ENCODE results near the gene FHAD1.
"Not testable (repeated sequence)": the region's sequence is repeated elsewhere in the genome, so short reads cannot be mapped to it uniquely, and the experiment has no call there.

DNA sequence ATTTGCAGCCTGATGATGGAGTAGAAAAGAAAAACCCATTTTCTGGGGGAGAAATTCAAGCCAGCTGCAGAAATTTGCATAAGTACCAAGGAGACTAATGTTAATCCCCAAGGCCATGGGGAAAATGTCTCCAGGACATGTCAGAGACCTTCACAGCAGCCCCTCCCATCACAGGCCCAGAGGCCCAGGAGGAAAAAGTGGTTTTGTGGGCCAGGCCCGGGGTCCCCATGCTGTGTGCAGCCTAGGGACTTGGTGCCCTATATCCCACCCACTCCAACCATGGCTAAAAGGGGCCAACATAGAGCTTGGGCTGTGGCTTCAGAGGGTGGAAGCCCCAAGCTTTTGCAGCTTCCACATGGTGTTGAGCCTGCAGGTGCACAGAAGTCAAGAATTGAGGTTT, 59.3 kb downstream of the FHAD1 start:
- TF ChIP-seq YY1 (IDR thresholded peaks at IDR 0.05; ENCODE audit: extremely low read depth, insufficient replicate concordance, low read depth, low read length); CTCF (IDR thresholded peaks at IDR 0.05 in 2 of 3, conservative IDR thresholded peaks at IDR 0.05 in 1 of 3; ENCODE audit: borderline replicate concordance in 1 of 3, insufficient read depth in 1 of 3, low read depth in 2 of 3, low read length in 2 of 3); EZH2 (IDR thresholded peaks at IDR 0.05); ZNF274 (IDR thresholded peaks at IDR 0.05; ENCODE audit: low read depth, low read length); ZFX (IDR thresholded peaks at IDR 0.05); POLR2A (IDR thresholded peaks at IDR 0.05; ENCODE audit: borderline replicate concordance, extremely low read depth, insufficient read depth, insufficient read length); SIN3A (IDR thresholded peaks at IDR 0.05; ENCODE audit: low read depth): not testable (repeated sequence)
- TF ChIP-seq, protein P1, sequence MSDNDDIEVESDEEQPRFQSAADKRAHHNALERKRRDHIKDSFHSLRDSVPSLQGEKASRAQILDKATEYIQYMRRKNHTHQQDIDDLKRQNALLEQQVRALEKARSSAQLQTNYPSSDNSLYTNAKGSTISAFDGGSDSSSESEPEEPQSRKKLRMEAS (IDR thresholded peaks at IDR 0.05): not testable (repeated sequence)
- TF ChIP-seq, protein P2, sequence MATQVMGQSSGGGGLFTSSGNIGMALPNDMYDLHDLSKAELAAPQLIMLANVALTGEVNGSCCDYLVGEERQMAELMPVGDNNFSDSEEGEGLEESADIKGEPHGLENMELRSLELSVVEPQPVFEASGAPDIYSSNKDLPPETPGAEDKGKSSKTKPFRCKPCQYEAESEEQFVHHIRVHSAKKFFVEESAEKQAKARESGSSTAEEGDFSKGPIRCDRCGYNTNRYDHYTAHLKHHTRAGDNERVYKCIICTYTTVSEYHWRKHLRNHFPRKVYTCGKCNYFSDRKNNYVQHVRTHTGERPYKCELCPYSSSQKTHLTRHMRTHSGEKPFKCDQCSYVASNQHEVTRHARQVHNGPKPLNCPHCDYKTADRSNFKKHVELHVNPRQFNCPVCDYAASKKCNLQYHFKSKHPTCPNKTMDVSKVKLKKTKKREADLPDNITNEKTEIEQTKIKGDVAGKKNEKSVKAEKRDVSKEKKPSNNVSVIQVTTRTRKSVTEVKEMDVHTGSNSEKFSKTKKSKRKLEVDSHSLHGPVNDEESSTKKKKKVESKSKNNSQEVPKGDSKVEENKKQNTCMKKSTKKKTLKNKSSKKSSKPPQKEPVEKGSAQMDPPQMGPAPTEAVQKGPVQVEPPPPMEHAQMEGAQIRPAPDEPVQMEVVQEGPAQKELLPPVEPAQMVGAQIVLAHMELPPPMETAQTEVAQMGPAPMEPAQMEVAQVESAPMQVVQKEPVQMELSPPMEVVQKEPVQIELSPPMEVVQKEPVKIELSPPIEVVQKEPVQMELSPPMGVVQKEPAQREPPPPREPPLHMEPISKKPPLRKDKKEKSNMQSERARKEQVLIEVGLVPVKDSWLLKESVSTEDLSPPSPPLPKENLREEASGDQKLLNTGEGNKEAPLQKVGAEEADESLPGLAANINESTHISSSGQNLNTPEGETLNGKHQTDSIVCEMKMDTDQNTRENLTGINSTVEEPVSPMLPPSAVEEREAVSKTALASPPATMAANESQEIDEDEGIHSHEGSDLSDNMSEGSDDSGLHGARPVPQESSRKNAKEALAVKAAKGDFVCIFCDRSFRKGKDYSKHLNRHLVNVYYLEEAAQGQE (IDR thresholded peaks at IDR 0.05; ENCODE audit: low read depth): not testable (repeated sequence)

Data from HCT116 (cell line).